GM21825 (cell line): ENCODE measurements around the gene RAB3B.
"Not testable (repeated sequence)": the region's sequence is repeated elsewhere in the genome, so short reads cannot be mapped to it uniquely, and the experiment has no call there.

Experiments
- ATAC-seq: cut with Tn5 transposase; IDR thresholded peaks from one replicate; pipeline ENCODE4 v1.9.1; 2021; ENCODE audit warnings: mild to moderate bottlenecking, moderate library complexity; ENCODE audit not compliant: unreplicated experiment

Gene RAB3B

GRCh38 chr1:51989582-51990477, 670 bp downstream of the RAB3B start:
- ATAC-seq = no peak

GRCh38 chr1:51988254-51988653, 2.2 kb downstream of the RAB3B start:
- no peak for ATAC-seq

- no peak for ATAC-seq
These were observed 3.8 kb downstream of the RAB3B start for GRCh38 chr1:51986718-51987117.

- no peak for ATAC-seq
These were observed 8.3 kb downstream of the RAB3B start for GRCh38 chr1:51982161-51982560.

DNA sequence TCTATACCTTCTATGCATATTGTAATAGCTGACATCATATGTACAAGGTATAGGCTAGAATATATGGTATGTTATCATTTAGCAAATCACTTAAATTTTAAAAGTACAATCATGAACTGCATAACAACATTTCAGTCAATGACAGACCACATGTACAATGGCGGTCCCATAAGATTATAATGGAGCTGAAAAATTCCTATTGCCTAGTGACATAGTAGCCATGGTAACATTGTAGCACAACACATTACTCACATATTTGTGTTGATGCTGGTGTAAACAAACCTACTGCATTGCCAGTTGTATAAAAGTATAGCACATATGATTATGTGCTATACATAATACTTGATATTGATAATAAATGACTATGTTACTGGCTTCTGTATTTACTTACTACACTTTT, 8.9 kb downstream of the RAB3B start:
- no peak for ATAC-seq

DNA sequence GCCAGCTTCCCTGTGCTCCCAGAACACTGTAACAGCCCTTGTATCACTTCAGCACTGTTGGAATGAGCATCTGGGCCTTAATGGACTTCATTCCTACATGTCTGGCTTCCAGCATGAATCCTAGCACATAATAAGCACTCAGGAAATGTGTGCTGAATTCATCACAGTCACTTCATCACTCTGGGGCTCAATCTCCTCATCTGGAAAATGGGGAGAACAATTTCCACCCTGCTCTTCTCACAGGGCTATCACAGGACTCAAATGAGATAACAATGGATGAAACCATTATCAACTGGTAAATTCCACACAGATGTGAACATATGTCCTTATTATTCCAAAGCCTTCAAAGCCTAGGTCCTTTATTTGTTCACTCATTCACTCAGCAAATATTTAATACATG, 12.4 kb downstream of the RAB3B start:
- ATAC-seq = no peak

DNA sequence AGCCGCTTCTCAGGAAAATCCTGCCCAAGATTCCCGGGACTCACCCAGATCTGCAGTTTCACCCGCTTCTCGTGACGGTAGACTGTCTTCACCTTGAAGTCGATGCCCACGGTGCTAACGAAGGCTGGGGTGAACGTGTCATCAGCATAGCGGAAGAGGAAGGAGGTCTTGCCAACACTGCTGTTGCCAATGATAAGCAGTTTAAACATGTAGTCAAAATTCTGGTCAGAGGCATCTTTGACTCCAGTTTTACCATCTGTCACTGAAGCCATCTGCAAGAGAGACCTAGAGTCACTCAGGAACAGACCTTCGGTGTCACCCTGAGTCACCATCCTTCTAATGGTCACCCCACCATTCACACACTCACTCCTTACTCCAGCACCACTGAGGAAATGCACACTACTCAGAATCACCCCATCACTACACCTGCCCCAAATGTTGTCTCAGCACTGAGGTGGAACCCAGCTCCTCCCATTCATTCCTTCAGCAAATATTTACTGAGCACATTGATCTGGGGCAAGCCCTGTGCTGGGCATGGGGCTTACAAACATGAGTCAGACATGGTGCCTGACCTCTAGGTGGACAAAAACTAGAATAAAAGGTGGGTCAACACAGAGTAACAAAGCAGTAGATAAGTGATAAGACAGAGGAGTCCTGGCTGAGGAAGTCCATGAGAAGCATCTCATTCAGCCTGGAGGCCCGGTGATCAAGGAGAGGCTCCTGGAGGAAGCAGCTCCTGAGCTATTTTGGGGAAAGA, 13.5 kb downstream of the RAB3B start:
- ATAC-seq = no peak

DNA sequence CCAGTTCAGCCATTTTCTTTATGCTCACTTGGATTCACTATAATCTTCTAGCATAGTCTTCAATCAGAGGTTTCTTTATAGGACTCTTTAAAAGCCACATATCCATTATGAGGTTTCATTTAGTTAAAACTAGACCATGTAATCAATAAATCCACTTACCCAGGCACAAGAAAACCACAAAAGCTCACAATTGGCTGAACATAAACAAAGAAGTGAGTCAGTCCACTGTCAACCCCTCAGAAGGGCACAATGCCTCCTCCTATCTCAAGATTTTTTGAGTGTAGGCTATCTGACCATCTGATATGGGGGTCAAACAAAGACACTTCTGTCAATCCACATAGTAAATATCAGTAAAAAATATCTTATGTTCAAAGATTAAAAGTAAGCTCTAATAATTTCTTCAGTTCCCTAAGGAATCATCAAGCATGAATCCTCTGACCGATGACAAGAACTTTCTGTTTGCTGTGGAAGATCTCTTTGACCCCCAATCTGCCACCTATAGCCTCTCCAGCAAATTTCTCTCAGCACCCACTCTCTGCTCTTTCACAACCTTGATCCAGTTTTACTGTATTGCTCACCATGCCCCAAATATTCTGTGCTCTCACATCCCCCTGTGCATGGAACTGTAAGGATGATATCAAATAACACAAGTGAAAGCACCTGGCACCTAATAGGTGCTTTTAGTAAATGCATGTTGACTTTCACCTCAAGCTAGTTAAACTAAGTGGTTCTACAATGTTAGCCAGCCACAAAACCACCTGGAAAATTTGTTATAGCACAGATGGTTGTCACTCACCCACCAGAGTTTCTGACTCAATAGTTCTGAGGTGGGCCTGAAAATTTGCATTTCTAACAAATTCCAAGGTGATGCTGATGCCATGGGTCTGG, 16.7 kb downstream of the RAB3B start:
- no peak for ATAC-seq

- ATAC-seq = no peak
These were observed 21.3 kb downstream of the RAB3B start for GRCh38 chr1:51969038-51969705.

DNA sequence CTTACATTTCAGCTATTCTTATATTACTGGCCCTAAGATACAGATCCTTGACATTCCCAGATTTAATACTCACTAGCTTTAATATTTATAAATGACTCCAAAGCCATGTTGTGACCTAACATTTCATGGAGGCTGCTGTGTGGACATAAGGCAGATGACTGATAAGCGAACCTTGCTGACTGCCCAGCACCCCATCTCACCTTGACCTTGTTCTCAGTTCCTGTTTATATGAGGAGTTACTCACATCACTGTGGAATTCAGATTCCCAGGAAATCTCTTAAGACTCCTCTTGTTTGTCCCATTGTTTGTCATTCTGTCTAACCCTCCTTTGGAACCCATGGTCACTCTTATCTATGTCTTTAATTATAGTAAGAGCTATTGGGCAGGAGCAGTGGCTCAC, 21.9 kb downstream of the RAB3B start:
- no peak for ATAC-seq

DNA sequence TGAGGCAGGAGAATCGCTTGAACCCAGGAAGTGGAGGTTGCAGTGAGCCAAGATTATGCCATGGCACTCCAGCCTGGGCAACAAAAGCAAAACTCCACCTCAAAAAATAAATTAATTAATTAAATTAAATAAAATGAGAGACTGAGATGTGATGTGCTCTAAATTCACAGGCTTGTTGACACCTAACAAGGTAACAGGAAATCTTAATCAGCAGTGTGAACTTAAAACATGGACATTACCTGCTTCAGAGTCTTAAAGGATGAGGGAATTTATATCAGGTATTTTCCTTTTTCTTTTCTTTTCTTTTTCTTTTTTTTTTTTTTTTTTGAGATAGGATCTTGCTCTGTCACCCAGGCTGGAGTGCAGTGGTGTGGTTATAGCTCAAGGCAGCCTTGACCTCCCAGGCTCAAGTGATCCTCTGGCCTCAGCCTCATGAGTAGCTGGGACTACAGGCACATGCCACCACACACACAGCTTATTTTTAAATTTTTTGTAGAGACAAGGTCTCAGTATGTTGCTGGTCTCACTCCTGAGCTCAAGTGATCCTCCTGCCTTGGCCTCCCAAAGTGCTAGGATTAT, 23.2 kb downstream of the RAB3B start:
- not testable (repeated sequence) for ATAC-seq

- no peak for ATAC-seq
These were observed 23.9 kb downstream of the RAB3B start for GRCh38 chr1:51966559-51966958.

GRCh38 chr1:51964309-51964696, 26.2 kb downstream of the RAB3B start:
- no peak for ATAC-seq

DNA sequence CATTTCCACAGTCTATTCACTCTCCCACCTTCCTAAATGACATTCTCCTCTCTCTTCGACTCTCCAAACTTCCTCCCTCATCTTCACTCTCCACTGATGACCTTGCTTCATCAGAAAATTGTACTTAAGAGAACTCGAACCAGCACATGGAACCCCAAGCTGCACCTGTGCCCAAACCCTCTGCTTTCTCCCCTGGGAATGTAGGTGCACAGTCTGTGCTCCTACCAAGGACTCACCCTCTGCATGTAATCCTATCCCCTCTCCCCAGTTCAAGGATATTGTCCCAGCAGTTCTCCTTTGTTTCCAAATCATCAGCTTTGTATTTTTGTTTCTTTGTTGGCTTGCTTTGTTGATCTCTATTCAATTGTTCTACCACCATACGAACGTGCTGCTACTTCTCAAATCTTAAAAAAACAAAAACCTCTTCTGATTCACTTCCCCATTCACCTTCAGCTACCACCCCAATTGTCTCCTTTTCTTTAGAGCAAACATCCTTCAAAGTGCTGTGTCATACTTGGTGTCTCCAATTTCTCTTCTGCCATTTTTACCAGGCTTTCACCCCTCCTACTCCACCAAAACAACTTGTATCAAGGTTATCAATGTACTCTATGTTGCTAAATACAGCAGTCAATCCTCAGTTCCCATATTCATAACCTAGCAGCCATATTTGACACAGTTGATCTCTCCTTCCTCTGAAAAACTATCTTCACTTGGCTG, 26.8 kb downstream of the RAB3B start:
- ATAC-seq = no peak

GRCh38 chr1:51962486-51963356, 27.8 kb downstream of the RAB3B start:
- ATAC-seq = no peak

- ATAC-seq = no peak
These were observed 28.5 kb downstream of the RAB3B start for GRCh38 chr1:51961954-51962353.

GRCh38 chr1:51961231-51961630, 29.3 kb downstream of the RAB3B start:
- ATAC-seq = no peak

DNA sequence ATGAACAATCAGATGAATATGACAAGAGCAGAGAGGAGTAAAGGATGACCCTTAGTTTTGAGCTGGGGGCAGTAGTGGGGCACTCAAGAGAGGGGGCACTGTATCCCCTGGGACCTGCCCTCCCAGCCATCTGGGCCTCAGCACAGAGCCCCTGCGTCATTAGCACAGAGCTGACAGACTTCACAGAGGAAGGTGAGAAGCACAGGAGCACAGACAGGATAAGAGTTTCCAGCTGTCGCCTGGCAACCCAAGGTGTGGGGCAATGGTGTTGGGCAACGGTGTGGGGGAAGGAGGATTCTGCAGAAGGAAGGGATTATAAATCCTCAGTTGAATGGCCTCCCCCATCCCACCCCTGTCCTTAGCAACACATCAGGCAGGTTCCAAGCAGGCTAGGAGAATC, 30.2 kb downstream of the RAB3B start:
- ATAC-seq = no peak

DNA sequence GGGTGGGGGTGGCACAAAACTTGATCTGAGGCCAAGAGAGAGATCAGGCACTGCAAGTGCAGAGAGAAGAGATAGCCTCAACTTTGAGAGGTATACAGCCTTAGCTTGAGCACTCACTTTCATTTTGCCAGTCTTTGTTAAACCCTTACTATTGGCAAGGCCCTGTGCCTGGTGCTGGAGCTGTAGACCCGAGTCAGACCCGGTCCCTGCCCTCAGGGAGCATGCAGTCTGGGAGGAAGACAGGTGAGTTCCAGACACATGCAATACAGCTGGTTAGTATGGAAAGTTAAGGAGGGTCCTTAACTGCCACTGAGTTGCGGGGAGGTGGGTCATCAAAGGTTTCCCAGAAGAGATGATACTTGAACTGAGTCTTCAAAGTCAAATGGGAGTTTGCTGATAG, 31.7 kb downstream of the RAB3B start:
- ATAC-seq = no peak
